ENCODE data around the gene RAPGEF5.

RAPGEF5 gene

DNA sequence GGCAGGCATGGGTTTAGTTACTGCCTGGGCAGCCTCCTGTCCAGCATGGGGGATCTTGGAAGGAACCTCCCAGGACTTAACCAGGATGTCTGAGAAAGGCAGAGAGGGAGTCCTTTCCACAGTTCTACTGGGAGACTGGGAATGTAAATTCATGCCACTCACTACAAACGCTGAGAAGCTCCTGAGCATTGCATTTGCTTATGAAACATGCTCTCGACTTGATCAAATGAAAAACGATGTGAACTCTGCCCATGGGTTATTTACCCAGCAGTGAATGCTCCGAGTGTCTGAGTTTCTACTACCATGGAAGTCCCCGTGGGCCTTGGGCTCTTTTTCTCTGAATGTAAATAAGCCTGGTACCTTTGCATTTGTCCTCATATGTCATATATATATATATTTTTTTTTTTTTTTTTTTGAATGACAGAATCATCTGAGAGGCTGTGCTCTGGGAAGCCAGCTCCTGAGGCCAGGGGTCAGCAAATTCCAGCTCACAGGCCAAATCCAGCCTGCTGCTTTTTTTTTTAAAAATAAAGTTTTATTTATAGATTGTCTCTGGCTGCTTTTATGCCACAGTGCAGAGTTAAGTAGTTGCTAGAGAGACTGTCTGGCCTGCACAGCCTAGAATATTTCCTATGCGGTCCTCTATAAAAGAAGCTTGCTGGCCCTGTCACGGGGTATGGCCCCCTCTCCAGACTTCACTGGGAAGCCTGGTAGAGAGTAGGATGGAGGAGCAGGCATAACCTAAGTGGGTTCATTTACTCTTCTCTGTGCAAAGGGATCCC, 21.4 kb upstream of the RAPGEF5 start:
- DNase-seq = no peak

DNA sequence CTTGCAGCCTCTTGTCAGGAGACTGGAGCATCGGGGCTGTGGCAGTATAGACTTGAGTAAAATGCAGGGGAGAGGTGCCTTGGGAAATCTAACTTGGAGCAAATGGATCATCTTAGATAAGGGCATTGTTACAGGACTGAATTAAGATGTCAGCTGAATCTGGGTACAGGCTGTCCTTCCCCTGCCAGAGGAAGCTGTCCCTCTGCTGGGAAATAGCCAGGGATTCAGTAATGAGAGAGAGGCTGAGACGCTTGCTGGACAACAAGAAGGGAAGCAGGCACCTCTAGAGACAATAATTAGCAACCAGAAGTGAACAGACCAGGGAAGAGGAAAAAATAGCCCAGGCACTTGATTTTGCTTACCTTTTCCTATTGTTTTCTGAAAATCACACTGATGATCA, 20.7 kb upstream of the RAPGEF5 start:
- no peak for DNase-seq

DNA sequence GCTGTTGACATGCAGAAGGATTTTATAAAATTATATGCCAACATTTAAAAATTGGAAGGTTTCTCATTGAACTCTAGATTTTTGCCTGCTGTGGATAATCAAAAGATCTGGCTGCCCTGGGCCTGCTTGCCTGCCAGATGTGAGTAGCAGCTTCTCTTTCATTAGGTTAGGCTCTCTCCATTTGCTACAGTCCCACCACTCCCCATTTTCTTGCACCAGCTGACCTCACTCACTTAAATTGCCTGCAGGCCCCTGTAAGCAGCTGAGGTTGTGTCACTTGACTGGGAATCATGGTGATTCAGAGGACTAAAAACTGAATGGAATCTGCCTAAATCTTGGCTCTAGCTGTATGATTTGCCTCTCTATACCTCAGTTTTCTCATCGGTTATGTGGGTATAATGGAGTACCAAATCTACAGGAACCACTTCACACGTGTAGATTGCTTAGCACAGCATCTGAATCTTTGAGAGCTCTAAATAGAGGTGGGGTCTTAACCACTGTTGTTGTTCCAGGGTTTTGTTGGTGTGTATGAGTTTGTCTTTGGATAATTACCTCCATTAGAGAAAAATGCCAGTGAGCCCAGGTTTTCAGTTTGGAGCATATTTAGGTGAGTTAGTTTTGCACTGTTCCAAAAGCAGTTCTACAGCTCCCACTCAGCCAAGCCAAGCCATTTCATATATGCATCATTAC, 18.6 kb upstream of the RAPGEF5 start:
- no peak for DNase-seq

DNA sequence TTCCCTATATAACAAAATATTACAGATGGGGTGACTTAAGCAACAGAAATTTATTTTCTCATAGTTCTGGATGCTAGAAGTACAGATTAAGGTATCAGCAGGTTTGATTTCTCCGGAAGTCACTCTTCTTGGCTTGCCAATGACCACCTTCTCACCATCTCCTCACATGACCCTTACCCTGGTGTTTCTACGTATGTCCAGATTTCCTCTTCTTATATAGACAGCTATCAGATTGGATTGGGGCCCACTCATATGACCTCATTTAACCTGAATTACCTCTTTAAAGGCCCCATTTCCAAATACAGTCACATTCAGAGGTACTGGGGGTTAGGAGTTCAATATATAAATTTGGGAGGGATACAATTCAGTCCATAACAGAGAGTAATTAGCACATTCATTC, 17.0 kb upstream of the RAPGEF5 start:
- DNase-seq = no peak

DNA sequence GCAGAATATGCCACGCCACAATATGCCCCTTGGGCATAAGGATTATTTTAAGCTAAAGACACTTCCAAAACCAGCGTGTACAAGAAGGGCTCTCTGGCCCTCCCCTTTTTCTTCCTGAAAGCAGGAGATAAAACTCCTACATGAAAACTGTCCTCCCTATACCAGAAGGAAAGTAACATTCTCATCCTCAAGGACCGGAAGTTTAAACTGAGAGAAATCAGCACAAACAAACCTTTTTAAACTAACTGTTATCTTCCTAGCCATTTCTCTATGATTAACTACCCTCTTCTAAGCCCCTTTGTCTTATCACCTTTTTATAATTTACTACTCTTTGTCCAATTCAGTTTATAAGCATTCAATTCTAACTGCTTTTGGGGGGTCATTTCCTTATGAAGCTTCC, 16.4 kb upstream of the RAPGEF5 start:
- no peak for DNase-seq

DNA sequence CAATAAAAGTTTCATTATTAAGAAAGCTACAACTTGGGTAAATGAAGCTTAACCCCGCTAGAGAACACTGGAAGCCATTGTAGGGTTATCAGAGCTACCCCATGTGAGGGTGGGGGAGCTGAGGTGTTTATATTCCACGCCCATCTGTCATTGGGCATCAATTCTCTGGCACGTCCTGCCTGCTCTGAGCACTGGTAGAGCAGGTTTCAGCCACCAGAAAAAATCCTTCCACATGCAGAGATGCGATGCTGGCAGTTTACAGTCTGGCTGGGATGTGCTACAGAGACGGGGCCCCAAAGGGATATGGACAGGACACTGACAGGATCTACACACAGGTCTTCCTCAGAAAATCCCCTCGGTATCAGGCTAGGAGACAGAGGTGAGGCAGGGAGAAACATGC, 15.9 kb upstream of the RAPGEF5 start:
- no peak for DNase-seq

DNA sequence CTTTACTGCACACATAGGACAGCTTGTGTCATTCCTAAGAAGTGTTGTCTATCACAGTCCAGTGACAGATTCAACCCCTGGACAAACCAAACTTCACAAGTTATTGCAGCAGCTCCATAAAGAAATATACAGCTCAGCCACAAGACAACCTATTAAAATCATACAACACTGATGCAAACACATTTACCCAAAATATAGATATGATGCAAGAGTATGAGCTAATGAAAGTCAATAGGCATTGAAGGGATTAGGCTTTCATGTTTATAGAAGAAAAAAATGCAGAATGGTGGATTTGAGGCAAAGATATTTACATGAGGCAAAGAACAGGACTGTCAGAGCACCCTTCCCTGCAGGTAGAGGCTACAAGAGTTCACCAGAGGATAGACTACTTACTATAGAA, 14.9 kb upstream of the RAPGEF5 start:
- no peak for DNase-seq

DNA sequence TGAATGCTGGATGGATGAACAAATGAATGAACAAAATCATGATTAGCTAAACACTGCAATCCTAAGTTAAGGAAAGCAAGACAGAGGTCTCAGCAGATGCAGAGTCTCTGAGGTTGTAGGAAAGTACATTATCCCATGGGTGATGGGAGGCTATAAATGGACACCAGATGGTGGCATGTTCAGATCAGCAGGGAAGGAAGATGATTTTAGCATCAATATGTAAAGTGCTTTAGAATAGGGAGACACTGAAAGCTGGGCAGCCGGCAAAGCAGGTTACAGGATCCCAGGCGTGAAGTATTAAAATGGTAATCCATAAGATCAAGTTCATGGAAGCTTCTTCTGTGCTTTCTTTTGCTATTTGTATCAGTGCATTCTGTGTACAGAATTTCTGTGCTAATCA, 7.9 kb upstream of the RAPGEF5 start:
- no peak for DNase-seq

DNA sequence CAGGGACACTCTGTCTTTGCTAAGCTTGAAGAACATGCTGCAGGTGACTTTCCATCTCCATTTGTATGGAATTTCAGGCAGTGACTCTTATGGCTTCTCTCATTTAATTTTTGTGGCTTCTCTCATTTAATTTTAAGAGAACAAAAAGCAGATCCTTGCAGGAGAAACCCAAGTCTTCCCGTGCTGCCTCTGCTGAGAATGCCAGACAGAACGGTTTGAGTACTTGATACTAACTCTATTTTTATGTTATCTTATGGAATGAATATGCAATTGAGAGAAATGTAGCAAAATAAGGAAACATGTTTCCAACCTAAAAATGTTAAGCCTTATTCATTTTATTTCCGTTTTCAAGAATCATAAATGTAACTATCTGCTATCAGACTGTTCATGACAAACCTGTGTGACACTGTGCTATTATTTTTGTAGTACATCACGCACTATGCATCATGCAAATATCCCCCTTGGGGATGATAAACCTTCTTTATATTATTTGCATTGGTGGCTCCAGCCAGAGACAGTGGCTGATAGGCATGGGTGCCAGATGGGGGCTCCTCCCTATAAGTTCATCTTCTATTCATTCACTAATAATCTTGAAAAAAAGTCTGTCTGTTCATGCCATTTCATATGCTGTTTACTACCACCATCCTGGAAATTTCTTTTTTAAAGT, 6.9 kb upstream of the RAPGEF5 start:
- no peak for DNase-seq

DNA sequence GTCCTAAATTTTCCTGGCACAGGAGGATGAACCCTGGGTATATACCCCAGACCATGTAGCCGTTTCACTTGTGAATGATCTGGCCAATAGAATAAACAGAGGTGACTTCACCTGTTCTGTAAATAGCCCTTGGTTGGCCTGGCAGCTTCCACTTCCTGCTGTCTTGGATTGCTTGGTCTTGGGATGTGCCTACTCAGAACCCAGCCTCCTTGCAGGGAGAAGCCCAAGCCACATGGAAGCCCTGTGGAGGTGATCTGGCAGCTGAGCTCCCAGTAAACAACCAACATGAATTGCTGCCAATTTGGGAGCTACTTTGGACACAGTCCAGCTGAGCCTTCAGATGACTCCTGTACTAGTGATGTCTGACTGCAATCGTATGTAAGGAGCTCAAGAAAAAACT, 4.8 kb upstream of the RAPGEF5 start:
- DNase-seq = no peak

DNA sequence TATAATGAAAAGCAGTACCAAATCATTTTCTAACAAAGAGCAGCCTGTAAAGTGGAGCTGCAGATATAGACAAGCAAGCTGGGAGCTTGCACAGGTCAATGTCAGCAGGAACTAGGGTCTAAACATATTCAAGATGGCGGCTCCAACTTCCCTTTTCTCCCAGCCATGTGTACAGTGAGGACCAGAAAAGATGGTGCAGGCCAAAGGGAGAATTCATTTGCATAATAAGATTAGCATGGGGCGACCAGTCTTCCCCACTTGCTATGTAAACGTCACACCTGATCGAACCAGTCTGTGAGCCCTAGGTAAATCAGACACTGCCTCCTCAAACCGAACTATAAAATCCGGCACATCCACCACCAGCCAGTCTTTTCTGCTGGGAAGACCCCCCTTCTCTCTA, 4.4 kb upstream of the RAPGEF5 start:
- DNase-seq = no peak

DNA sequence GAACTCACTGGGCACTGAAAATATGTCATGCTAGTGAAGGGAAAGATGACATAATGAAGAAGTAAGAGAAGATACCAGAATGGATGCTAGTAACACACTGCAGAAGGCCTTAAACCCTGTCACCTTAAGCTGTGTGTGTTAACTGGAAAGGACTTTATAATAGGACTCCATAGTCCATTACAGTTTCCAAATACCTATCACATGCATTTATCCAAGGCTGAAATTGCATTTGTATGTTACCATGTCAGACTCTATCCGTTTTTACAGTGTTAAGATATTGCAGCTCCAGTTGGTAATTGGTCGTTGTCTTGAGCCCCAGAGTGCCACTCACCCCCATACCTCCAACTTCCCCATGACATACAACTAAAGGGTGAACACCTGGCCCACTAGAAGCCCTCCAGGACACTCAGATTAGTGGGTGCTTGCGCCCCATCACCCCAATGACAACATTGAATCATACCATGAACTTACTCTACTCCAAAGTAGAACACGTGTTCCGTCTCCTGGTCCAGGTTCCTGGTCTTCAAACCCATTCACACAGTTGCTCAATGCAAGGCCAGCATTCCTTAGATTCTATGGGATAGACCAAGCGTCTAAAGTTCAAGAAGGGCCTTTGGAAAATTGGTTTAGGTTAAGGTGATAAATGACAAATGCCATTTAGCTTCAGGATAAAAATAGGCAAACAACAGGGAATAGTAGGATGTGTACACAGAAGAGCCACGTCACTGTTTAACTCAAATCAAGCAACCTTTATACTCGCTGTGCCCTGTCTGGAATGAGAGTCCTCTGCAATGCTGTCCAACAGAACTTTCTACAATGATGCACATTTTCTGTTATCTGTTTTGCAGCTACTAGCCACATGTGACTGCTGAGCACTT, 2.1 kb upstream of the RAPGEF5 start:
- DNase-seq = no peak

DNA sequence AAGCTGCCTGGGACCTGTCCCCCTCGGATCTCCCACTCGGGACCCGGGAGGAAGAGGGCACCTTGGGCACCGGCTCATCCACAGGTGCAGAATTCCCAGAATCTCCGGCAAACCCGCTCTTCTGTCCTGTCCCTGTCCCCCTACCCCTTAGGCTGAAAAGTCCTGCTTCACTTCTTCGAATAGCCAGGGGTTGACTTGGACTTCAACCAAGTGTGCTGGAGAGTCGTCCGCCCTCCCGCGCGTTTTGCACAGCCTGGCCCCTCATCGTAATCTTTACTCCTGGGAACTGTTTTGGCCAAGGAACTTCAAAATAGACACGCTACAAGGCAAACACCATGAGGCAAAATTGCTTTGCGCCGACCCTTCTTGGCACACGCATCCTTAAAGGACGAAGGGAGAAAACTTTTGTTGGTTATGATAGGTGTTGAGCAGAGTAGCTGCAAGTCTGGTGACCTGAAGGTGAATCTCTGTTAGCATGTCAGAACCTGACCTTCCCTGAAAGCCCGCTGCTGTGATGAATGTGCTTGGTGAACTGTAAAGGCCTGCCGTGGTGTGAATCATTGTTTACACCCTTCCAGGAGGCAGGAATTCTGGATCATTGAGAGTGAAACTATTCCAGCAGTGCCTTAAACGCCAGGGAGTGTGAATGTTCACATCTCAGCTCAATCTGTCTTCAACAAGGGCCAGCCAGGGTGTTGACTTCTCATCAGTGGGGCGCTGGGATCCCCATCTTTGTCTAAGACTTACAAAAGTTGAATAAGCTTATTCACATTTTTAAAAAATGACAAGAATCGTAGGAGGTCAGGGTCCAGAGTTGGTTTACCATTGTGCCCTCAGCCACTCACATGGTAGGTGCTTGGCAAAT, 589 bp upstream of the RAPGEF5 start:
- DNase-seq = no peak

DNA sequence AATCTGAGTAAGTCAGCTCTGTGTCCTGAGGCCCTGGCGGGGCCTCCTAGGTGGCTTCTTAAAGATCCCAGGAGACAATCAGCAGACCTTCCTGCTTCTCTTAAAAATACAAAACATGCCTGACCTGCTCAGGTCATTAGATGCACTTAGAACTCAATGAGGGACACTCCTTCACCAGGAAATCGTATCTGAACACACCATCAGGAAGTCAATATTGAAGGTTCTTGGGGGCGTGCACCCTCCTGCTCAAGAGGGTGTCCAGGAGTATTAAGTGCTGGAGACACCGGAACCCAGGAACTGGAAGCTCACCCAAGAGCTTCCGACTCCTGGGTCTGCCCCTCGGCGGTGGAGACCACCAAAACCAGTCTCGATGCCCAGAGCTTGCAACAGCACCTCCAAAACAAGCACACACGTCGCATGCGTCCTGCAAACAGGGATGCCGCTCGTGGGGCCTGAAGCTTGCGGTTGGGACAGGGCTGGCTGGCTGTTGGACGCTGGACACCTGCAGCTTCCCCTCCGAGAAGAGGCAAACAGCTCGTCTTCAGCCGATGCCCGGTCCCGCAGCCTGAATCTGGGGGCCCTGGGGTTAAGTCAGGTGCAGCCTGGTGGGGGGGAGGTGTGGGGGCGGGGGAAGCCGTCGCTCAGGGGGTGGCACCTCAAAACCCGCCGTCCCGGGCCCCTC, 803 bp downstream of the RAPGEF5 start:
- no peak for DNase-seq

DNA sequence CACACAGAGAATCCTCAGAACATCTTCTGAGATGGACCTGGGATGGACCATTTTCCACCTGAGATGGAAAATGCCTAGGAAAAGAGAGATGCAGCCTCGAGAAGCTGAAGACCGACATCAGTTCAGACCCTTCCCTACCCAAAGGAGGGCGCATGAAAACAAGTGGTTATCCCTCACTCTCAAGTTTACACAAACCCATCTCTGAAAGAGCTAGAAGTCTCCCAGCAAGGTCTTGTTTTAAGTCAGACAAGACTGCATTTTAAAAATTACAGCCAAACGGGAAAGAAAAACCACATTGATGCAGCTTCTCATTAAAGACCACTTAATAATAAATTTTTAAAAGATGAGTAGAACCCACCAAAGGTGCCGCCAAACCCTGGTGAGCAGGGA, 1.3 kb downstream of the RAPGEF5 start:
- DNase-seq = no peak

DNA sequence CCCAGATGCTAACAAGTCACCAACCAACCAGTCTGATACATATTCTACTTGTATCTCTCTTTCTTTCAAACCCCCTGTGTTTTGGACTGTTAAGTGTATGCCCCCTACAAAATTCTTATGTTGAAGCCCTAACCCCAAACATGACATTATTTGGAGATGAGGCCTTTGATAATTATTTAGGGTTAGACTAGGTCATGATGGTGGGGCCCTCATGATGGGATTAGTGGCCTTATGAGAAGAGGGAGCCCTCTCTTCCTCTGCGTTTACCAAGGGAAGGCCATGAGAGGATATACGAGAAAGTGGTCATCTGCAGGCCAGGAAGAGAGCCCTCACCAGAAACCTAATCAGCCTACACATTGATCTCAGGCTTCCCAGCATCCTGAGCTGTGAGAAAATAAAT, 2.5 kb downstream of the RAPGEF5 start:
- no peak for DNase-seq

DNA sequence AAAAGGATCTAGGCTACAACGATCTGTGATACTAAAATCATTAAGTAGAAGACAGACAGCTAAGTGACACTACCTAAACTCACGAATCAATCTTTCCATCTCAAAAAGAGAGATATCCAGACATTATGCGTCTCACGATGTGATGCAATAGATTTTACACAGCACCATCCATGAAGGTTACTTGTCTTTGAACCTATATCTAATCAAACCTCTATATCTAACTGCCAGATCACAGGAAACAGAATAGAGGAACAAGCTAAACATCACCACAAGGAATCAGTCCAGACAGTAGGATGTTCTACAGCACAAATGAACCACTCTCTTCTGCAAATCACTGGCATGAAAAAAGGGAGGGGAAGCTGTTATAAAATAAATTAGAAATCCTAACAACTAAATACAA, 4.1 kb downstream of the RAPGEF5 start:
- DNase-seq = no peak

DNA sequence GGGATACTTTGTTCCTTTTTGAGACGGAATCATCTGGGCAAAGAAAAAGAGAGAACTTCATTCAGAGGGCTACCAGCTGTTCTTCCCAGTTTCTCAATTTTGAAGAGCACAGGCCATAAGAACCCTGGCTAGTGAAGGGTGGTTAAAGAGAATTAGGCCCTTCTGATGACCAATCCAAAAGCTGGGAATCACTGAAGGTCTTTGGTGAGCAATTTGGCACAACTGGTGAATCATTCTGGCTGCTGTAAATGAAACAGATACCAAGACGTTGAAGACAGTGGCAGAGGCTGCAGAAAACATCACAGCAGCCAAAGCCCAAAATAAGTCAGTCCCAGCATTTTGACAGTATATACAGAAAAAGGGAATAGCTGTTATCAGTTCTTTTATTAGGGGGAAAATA, 5.1 kb downstream of the RAPGEF5 start:
- no peak for DNase-seq

DNA sequence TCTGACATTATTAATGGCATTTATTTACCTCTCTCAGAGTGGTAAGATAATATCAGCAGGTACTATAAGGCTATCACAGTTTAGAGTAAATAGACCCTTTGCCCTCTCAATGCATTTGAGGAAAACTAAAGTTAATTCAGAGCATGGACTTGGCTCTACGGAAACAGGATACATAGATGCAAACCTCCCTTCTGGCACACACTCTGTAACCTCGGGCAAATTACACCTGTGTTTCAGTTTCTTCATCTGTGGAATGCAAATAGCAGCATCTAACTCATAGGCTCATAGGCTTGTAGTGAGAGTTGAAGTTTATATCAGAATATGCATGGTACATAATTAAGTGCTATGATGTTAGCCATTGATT, 5.6 kb downstream of the RAPGEF5 start:
- no peak for DNase-seq

DNA sequence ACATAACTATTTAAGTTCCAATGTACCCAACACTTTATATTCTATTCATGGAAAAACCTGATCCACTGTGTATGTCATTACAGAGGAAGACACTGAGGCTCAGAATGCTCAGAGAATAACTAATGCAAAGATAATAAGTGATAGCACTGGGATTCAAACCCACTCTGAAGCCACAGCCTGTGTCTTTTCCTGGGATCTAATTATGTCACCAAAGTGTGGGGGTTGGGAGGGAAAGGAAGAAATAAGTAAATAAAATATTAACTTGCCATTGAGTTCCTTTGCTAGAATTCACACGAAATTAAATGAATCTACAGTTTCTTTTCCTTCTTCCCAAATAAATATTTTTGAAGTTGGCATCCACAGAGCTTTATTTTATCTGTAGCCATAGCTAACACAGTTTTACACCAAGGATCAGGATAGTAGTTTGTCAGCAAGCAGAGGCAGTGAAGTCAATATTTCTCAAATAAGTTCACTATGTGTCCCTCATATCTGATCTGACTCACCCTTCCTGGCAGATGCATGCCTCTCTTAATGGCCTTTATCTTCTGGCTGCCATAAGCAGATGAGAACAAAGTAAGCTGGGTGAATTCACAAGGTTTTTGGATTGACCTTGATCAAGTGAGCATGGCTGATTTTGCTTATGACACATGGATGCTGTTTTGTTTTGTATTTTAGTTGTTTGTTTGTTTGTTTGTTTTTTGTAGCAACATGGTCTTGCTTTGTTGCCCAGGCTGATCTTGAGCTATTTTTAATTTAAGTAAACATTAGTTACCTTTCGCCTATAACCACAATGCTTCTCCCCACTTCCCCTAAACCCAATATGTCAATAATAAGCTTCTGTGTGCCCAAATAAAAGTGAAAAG, 6.3 kb downstream of the RAPGEF5 start:
- no peak for DNase-seq

DNA sequence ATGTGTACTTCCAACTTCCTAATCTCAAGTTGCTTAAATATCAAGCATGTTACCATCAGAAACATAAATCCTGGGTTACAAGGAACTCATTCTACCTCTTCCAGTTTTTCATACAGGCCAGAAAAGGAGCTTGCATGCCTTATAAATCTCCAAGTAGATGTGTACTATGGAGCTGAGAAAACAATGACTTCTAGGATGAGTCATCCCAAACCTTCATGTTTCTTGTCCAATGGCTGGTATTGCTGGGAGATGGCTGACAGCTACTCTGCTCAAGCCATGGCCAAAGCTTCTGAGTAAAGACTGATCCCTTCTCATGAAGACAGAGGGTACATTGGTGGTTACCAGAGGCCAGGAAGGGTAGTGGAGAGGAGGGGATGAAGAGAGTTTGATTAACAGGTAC, 8.6 kb downstream of the RAPGEF5 start:
- no peak for DNase-seq
